ENCODE measurements around the gene TGFBI.

The TGFBI gene

DNA sequence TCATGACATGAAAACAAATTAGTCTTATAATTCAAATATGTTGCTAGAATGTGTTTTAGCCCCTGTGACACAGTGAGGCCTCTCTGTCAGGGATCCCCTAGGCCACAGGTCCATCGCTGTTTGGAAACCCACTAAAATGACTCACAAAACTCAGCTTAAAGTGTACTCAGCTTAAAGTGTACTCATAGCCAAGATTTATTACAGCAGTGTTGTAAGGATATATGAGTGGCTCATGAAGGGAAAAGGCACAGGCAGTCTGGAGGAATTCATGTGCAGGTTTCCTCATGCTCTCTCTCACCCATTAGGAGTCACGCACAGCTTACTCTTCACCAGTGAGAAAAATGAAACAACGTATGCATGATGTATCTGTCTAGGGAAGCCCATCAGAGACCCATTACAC lies 24.4 kb upstream of the TGFBI start:
- DNase-seq = no peak

GRCh38 chr5:136005476-136005875 lies 23.3 kb upstream of the TGFBI start:
- no peak for DNase-seq

DNA sequence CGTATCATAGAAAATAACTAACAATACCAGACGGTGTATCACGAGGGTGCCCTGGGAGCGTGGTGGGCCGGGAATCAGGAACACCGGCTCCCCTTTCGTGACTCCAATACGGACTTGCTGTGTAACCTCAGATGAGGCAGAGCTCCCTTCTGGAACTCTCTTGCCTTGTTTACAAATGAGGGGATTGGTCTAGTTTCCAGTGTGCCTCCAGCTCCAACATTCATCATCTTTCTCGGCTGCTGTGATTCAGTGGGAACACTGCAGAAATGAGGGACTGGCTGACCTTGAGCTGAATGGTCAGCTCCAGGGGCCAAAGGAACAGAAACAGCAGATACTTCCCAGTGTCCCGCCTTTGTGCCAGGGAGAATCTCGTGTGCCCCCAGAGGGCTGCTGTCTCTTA lies 22.6 kb upstream of the TGFBI start:
- no peak for DNase-seq

- no peak for DNase-seq
Observed at GRCh38 chr5:136006761-136007251, 22.0 kb upstream of the TGFBI start.

- DNase-seq = no peak
Observed at GRCh38 chr5:136007271-136007670, 21.5 kb upstream of the TGFBI start.

DNA sequence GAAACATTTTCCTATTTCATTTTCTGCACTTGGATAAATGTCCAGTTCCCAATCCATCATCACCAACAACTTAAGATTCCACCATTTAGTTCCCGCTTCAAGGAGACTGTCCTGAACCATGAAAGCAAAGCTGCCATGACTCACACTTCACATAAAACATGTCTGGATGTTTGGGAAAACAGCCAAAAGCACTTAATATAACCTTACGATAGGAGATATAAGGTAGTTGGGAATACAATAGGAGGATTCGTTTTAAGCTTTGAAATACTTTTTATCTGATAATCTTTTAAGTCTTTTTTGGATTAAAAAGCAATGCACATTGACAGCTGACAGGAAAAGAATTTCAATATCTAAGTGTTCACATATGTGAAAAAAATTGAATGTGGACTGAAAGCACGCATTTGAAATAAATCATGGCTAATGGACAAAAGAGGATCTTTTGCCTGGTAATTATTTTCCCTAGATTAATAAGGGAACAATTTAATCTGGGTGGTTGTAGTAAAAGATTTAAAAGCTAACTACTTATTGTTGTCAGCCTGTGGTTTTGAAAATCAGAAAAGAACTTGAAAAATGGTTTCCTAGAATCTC lies 17.3 kb upstream of the TGFBI start:
- DNase-seq = no peak

DNA sequence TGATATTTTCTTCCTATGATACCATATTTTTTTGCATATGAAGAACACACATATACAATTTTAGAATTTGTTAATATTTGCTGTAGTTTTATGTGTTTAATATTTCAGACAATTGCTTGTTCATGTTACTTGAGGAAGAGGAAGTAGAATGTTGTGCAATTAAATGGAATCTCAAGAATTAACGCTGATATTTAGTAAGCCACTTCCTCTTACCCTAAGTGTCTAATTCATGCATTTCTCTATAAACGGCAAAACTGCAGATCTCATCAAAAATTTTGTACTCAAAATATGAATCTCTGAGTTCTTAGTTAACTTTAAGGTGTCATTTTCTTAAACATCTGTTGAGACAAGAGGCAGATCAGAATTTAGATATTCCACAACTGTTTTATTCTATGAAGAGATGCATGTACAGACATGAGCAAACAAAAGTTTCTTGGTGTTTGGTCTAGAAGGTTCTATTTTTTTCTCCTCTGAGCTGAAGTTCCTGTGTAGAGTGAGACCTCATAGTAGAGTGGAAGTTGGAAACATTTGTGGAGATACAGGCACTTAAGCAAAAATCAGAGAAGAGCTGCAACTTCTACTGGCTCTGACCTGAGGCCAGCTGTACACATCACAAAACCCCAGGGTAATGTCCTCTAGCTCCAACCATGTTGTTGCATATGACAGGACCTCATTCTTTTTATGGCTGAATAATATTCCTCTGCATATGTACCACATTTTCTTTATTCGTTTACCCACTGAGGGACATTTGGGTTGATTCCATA lies 16.6 kb upstream of the TGFBI start:
- DNase-seq = no peak

- no peak for DNase-seq
Observed at GRCh38 chr5:136013559-136013958, 15.2 kb upstream of the TGFBI start.

- no peak for DNase-seq
Observed at GRCh38 chr5:136014049-136015002, 14.5 kb upstream of the TGFBI start.

GRCh38 chr5:136015003-136015375 lies 13.8 kb upstream of the TGFBI start:
- no peak for DNase-seq

DNA sequence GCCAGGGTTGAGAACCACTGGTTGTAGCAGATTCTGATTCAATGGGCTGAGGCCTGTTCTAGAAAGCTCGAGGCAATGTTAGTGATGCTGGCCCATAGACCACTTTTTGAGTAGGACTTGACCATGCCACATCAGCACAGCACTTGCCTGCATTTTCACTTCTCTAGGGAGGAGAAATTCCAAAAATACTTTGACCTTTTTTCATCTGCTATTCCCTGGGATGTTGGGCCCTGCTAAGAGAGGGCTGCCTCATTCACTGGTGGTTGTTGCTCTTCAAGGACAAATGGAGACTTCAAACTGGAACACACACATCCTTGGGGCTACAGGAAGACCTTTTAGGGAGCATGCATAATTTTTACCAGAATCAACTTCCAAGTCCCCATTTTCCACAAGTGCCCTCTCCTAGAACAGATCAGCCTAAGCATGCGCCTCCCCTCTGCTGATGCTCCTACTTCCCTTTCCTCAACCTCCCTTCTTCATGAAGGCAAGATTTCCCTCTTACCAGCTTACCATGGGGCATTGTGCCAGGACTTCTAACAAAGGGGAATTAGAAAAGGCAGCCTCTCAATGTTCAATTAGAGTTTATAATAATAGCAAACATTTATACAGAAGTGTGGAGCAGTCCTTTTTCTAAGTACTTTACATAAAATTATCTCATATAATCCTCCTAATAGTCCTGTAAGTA lies 12.7 kb upstream of the TGFBI start:
- DNase-seq = no peak

- no peak for DNase-seq
Observed at GRCh38 chr5:136016945-136017530, 11.8 kb upstream of the TGFBI start.

DNA sequence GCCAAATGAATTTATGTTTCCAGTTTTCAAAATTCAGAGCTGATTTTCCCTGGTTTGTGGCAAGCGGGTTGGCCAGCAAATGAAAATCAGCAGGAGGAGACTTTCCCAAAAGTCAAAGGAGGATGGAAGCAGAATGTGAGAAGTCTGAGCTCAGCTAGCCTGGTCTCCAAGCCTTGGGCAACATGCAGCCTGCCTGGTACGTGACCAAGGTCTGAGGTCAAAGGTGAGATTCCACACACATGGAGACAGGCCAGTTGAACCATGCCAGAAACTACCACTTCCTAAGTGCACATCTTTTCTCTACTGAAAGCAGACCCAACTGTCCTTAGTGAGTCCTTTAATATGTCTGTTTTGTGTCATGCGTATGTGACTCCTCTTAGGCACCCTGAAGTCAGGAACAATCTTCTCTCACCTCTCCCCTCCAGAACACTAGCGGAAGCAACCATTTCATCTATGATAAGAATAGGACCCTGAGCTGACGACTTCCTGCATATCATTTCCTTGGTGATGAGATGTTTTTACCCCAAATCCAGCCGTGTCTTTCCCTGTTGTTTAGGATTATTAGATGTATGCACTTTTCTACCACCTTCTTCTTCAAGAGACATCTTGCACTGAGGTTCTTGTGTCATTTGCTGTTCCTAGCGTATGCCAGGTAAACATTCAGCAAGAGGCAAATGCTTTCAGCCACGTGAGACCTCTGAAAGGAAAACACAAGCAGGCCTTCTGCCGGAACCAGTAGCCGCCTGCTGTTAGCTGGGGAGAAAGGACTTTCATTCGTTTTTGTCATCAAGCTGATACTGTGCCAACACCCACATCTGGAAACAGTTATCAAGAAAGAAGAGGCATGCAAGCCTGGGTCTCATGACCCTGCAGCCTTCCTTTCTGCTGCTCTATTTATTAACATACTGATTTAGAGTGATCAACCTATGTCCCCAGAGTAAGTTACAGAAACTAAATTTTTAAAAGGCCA lies 9.7 kb upstream of the TGFBI start:
- no peak for DNase-seq

DNA sequence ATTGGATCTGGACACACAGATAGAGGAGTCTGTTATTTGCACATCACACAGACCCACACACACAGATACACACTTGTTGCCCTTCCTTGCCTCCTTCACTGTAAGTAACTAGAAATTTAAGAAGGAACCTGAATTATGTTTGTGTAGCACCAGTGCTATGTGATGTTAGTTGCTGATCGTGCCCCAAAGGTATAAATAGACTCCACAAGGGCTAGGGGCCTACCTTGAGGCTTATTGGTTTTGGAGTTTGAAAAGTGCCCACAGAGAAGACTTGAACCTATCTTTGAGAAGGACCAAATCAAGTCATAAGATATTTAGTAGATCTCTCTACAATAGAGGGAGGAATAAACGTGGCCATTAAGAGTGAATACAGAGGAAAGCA lies 8.8 kb upstream of the TGFBI start:
- no peak for DNase-seq

GRCh38 chr5:136020383-136021015 lies 8.3 kb upstream of the TGFBI start:
- DNase-seq = peak; percentile 49

DNA sequence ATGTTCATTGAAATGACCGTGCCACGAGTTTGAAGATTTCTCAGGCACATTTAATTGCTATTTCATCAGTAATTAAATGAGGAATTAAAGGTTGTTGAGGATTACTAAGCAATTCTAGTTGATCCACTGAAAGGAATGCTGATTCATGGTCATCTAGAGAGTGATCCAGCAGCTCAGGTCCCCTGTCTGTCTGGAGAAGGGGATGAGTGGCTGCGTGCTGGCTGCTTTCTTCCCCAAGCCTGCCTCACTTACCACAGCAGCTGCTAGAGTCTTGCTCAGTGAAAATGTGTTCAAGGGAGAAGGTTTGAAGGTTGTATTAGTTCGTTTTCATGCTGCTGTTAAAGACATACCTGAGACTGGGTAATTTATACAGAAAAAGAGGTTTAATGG lies 7.8 kb upstream of the TGFBI start:
- DNase-seq = no peak

GRCh38 chr5:136022965-136023364 lies 5.8 kb upstream of the TGFBI start:
- no peak for DNase-seq

DNA sequence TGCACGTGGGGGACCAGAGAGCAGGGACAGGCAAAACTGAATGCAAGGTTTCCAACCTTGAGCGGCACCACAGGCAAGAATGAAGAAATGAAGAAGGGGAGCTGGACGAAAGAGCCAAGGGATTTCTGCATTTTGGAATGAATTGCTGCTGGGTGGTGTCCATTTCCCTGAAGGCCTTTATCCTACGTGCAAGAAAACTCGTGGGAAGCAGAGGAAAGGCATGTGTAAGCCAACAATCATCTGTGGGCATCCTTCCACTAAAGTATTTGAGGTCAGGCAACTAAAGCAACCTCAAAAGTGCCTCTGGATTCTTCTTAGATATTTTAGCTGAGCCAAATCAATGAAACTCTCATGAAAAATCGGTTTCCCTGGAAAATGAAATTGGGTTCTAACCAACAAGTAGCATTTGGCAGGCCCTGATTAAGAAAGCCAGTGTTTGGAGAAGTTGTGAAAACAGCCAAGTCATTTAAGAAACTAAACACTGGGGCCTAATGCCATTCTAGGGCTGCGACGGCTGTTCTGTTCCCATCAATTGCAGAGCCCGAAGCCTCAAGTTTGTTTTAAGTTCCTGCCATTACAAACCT lies 4.7 kb upstream of the TGFBI start:
- DNase-seq = no peak

DNA sequence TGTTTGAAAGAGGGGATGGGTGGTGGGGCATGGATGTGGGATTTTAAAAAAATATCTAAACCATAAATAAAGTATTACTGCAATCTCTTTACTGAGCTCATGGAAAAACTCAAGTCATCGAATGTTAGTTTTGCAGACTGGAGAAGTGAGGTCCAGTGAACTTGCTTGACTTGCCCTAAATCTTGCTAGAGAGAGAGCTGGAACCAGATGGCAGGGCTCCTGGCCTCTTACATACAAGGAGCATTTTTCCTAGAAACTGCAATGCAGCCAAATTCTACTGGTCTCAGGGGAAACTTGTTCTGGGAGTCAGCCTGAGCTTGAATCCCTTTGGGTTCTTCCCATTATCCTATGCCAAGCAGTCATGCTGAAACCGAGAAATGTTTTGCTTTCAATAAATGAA lies 2.9 kb upstream of the TGFBI start:
- no peak for DNase-seq

DNA sequence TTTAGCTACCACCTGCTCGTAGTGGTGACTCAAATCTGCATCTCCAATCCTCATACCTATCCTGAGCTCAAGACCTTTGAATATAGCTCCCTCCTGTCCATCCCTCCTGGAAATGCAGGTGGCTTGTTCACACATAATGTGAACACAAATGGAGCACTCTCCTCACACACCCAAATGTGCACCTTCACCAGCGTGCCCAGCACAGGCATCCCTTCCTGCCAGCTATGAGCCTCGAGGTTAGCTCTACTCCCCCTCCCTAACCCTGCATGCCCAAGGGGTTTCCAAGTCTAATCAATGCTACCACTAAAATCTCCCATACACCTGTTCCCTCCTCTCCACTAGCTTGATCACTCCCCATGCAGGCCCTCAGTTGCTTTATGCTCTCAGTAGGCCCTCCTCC lies 2.2 kb upstream of the TGFBI start:
- no peak for DNase-seq

- no peak for DNase-seq
Observed at GRCh38 chr5:136027311-136027710, 1.5 kb upstream of the TGFBI start.

All from CD4-positive, alpha-beta T cell treated with Interleukin-4 for 4 hours (primary cell).